Chondrocyte (in vitro differentiated cells): ENCODE measurements around the gene CD47. TPM values are rescaled to one million over a fixed set of nuclear protein-coding genes. Genes with fewer than 3 reads are reported as not detected.
A peak's percentile ranks its signal among the peaks of the same experiment; 100 is the strongest.

Experiments used
- DNase-seq: peaks from one replicate; pipeline ENCODE4 v3.0.0; 2021; ENCODE audit warnings: mixed read lengths, low spot score
- H3K27ac Mint-ChIP-seq: one replicate; pipeline ENCODE4 v1.8.0; 2021; ENCODE audit warnings: mild to moderate bottlenecking, moderate library complexity, mixed read lengths; ENCODE audit not compliant: unreplicated experiment
- H3K27me3 Mint-ChIP-seq: 2 replicates; pipeline ENCODE4 v1.8.0; 2021; ENCODE audit warnings: low read depth, mixed read lengths
- H3K36me3 Mint-ChIP-seq: 2 replicates; pipeline ENCODE4 v1.8.0; 2021; ENCODE audit warnings: low read depth, mixed read lengths
- H3K4me1 Mint-ChIP-seq: 2 replicates; pipeline ENCODE4 v1.8.0; 2021; ENCODE audit warnings: low read depth, mild to moderate bottlenecking, mixed read lengths
- H3K4me3 Mint-ChIP-seq: one replicate; pipeline ENCODE4 v1.8.0; 2021; ENCODE audit warnings: mild to moderate bottlenecking, moderate library complexity, mixed read lengths; ENCODE audit not compliant: unreplicated experiment
- H3K9me3 Mint-ChIP-seq: 2 replicates; pipeline ENCODE4 v1.8.0; 2021; ENCODE audit warnings: low read depth, mixed read lengths
- CTCF ChIP-seq: fragments of 200-600 bp; sonication (generic); IDR thresholded peaks from 2 replicates; pipeline ENCODE4 v1.5.0; 2021; ENCODE audit warnings: antibody characterized with exemption, mild to moderate bottlenecking, moderate library complexity
- total RNA-seq: library from RNA; stranded (reverse); gene quantifications from 3 replicates; pipeline ENCODE4 v1.2.1, GENCODE V29; 2021

Gene CD47
- total RNA-seq, 1 donor from 2014 or later: 43.1 TPM

- Mint-ChIP-seq H3K4me1 (peaks cover 22% of the 10 kb centered on the region), H3K27me3 (no peaks in the 10 kb centered on the region), H3K36me3 (no peaks in the 10 kb centered on the region), H3K27ac (no peak overlapping the region), H3K4me3 (no peak overlapping the region), H3K9me3 (no peaks in the 10 kb centered on the region)
- no peak for DNase-seq
- TF ChIP-seq CTCF: no peak
Observed at GRCh38 chr3:108004647-108005046, 86.2 kb downstream of the CD47 start.

- no peaks in the 10 kb centered on the region for H3K27me3 Mint-ChIP-seq
- peaks cover 30% of the 10 kb centered on the region for H3K4me1 Mint-ChIP-seq
- H3K9me3 Mint-ChIP-seq: no peaks in the 10 kb centered on the region
- H3K4me3 Mint-ChIP-seq: no peak overlapping the region
- H3K27ac Mint-ChIP-seq: no peak overlapping the region
- no peak for TF ChIP-seq CTCF
- no peaks in the 10 kb centered on the region for H3K36me3 Mint-ChIP-seq
- no peak for DNase-seq
Observed at GRCh38 chr3:108001457-108001856, 89.4 kb downstream of the CD47 start.

GRCh38 chr3:107999215-107999775 lies 91.5 kb downstream of the CD47 start:
- Mint-ChIP-seq H3K27me3 (no peaks in the 10 kb centered on the region), H3K27ac (no peak overlapping the region), H3K9me3 (no peaks in the 10 kb centered on the region), H3K36me3 (no peaks in the 10 kb centered on the region), H3K4me1 (peaks cover 33% of the 10 kb centered on the region), H3K4me3 (no peak overlapping the region)
- no peak for DNase-seq
- TF ChIP-seq CTCF: peak; percentile 16

GRCh38 chr3:107997671-107998070 lies 93.2 kb downstream of the CD47 start:
- no peak overlapping the region for H3K27ac Mint-ChIP-seq
- no peaks in the 10 kb centered on the region for H3K27me3 Mint-ChIP-seq
- H3K4me3 Mint-ChIP-seq: no peak overlapping the region
- H3K36me3 Mint-ChIP-seq: no peaks in the 10 kb centered on the region
- H3K4me1 Mint-ChIP-seq: peaks cover 49% of the 10 kb centered on the region
- TF ChIP-seq CTCF: no peak
- no peak for DNase-seq
- no peaks in the 10 kb centered on the region for H3K9me3 Mint-ChIP-seq

- H3K9me3 Mint-ChIP-seq: no peaks in the 10 kb centered on the region
- H3K4me1 Mint-ChIP-seq: peaks cover 49% of the 10 kb centered on the region
- H3K4me3 Mint-ChIP-seq: no peak overlapping the region
- H3K36me3 Mint-ChIP-seq: no peaks in the 10 kb centered on the region
- TF ChIP-seq CTCF: no peak
- no peak for DNase-seq
- no peak overlapping the region for H3K27ac Mint-ChIP-seq
- no peaks in the 10 kb centered on the region for H3K27me3 Mint-ChIP-seq
Observed at GRCh38 chr3:107995823-107996222, 95.0 kb downstream of the CD47 start.
